ENCODE measurements around the gene INPP4B. TPM values are rescaled to one million over a fixed set of nuclear protein-coding genes. Genes with fewer than 3 reads are reported as not detected.
"Not testable (repeated sequence)": the region's sequence is repeated elsewhere in the genome, so short reads cannot be mapped to it uniquely, and the experiment has no call there.

INPP4B gene
- total RNA-seq, 2 experiments from 2014 or later: 35.4 to 43.0 TPM

- ATAC-seq (ENCODE audit: low read depth) (no peak), DNase-seq (no peak)
- H3K27me3 Mint-ChIP-seq: no peaks in the 10 kb centered on the region
- no peak overlapping the region for H3K27ac Mint-ChIP-seq
- H3K36me3 Mint-ChIP-seq: no peaks in the 10 kb centered on the region
- POLR2A ChIA-PET: no interaction called here
- H3K4me1 Mint-ChIP-seq: peaks cover 15% of the 10 kb centered on the region
- no peak overlapping the region for H3K4me3 Mint-ChIP-seq
- H3K9me3 Mint-ChIP-seq: no peaks in the 10 kb centered on the region
Observed at GRCh38 chr4:142813388-142813787, 32.7 kb downstream of the INPP4B start.

- ATAC-seq (ENCODE audit: low read depth): no peak
- no peaks in the 10 kb centered on the region for H3K36me3 Mint-ChIP-seq
- peaks cover 4% of the 10 kb centered on the region for H3K4me1 Mint-ChIP-seq
- H3K27me3 Mint-ChIP-seq: no peaks in the 10 kb centered on the region
- POLR2A ChIA-PET: no interaction called here
- H3K9me3 Mint-ChIP-seq: no peaks in the 10 kb centered on the region
- DNase-seq: no peak
- H3K4me3 Mint-ChIP-seq: no peak overlapping the region
- no peak overlapping the region for H3K27ac Mint-ChIP-seq
Observed at GRCh38 chr4:142812091-142812490, 34.0 kb downstream of the INPP4B start.

- H3K4me3 Mint-ChIP-seq: no peak overlapping the region
- no peak overlapping the region for H3K27ac Mint-ChIP-seq
- H3K4me1 Mint-ChIP-seq: peaks cover 4% of the 10 kb centered on the region
- no peaks in the 10 kb centered on the region for H3K9me3 Mint-ChIP-seq
- no peak for ATAC-seq (ENCODE audit: low read depth)
- no peaks in the 10 kb centered on the region for H3K36me3 Mint-ChIP-seq
- POLR2A ChIA-PET: no interaction called here
- no peak for DNase-seq
- H3K27me3 Mint-ChIP-seq: no peaks in the 10 kb centered on the region
Observed at GRCh38 chr4:142811034-142811433, 35.1 kb downstream of the INPP4B start.

- ATAC-seq (ENCODE audit: low read depth) (no peak), DNase-seq (no peak)
- H3K4me1 Mint-ChIP-seq: no peaks in the 10 kb centered on the region
- no peaks in the 10 kb centered on the region for H3K9me3 Mint-ChIP-seq
- H3K36me3 Mint-ChIP-seq: no peaks in the 10 kb centered on the region
- POLR2A ChIA-PET: no interaction called here
- no peaks in the 10 kb centered on the region for H3K27me3 Mint-ChIP-seq
- H3K4me3 Mint-ChIP-seq: no peak overlapping the region
- H3K27ac Mint-ChIP-seq: no peak overlapping the region
Observed at GRCh38 chr4:142809559-142809958, 36.5 kb downstream of the INPP4B start.

- H3K27ac Mint-ChIP-seq; DNase-seq; ATAC-seq (ENCODE audit: low read depth); POLR2A ChIA-PET; H3K9me3 Mint-ChIP-seq; H3K4me3 Mint-ChIP-seq; H3K27me3 Mint-ChIP-seq: not testable (repeated sequence)
- Mint-ChIP-seq H3K4me1 (peaks cover 17% of the 10 kb centered on the region), H3K36me3 (peaks cover 11% of the 10 kb centered on the region)
Observed at GRCh38 chr4:142803879-142804278, 42.2 kb downstream of the INPP4B start.

GRCh38 chr4:142801966-142802365 is 44.1 kb downstream of the INPP4B start:
- POLR2A ChIA-PET: no interaction called here
- Mint-ChIP-seq H3K27me3 (peaks cover under 1% of the 10 kb centered on the region), H3K36me3 (peaks cover 11% of the 10 kb centered on the region), H3K9me3 (peaks cover 1% of the 10 kb centered on the region), H3K4me3 (peak overlapping the region; percentile 60), H3K27ac (peak overlapping the region; percentile 51), H3K4me1 (peaks cover 17% of the 10 kb centered on the region)
- DNase-seq (no peak), ATAC-seq (ENCODE audit: low read depth) (peak; percentile 96)

GRCh38 chr4:142781114-142781513 is 65.0 kb downstream of the INPP4B start:
- POLR2A ChIA-PET: no interaction called here
- H3K36me3 Mint-ChIP-seq: no peaks in the 10 kb centered on the region
- H3K9me3 Mint-ChIP-seq: peaks cover 3% of the 10 kb centered on the region
- no peak overlapping the region for H3K4me3 Mint-ChIP-seq
- no peak overlapping the region for H3K27ac Mint-ChIP-seq
- H3K4me1 Mint-ChIP-seq: peaks cover 1% of the 10 kb centered on the region
- ATAC-seq (ENCODE audit: low read depth) (no peak), DNase-seq (no peak)
- peaks cover 2% of the 10 kb centered on the region for H3K27me3 Mint-ChIP-seq

- Mint-ChIP-seq H3K27ac (no peak overlapping the region), H3K4me3 (no peak overlapping the region), H3K9me3 (peaks cover 3% of the 10 kb centered on the region), H3K36me3 (no peaks in the 10 kb centered on the region), H3K27me3 (peaks cover 2% of the 10 kb centered on the region), H3K4me1 (peaks cover 4% of the 10 kb centered on the region)
- no peak for ATAC-seq (ENCODE audit: low read depth)
- POLR2A ChIA-PET: no interaction called here
- no peak for DNase-seq
Observed at GRCh38 chr4:142778900-142779299, 67.2 kb downstream of the INPP4B start.

GRCh38 chr4:142778430-142778829 is 67.7 kb downstream of the INPP4B start:
- POLR2A ChIA-PET: no interaction called here
- H3K9me3 Mint-ChIP-seq: peaks cover 3% of the 10 kb centered on the region
- peaks cover 4% of the 10 kb centered on the region for H3K4me1 Mint-ChIP-seq
- H3K27me3 Mint-ChIP-seq: peaks cover 2% of the 10 kb centered on the region
- H3K4me3 Mint-ChIP-seq: no peak overlapping the region
- no peak overlapping the region for H3K27ac Mint-ChIP-seq
- DNase-seq (no peak), ATAC-seq (ENCODE audit: low read depth) (no peak)
- H3K36me3 Mint-ChIP-seq: no peaks in the 10 kb centered on the region

GRCh38 chr4:142777045-142777743 is 68.9 kb downstream of the INPP4B start:
- no peak for ATAC-seq (ENCODE audit: low read depth)
- Mint-ChIP-seq H3K4me3 (no peak overlapping the region), H3K36me3 (no peaks in the 10 kb centered on the region), H3K27me3 (peaks cover 2% of the 10 kb centered on the region), H3K9me3 (peaks cover 3% of the 10 kb centered on the region), H3K4me1 (peaks cover 4% of the 10 kb centered on the region), H3K27ac (no peak overlapping the region)
- no peak for DNase-seq
- POLR2A ChIA-PET: no interaction called here

- no peaks in the 10 kb centered on the region for H3K9me3 Mint-ChIP-seq
- no peak for DNase-seq
- H3K4me1 Mint-ChIP-seq: peaks cover 4% of the 10 kb centered on the region
- ATAC-seq (ENCODE audit: low read depth): no peak
- H3K27ac Mint-ChIP-seq: no peak overlapping the region
- POLR2A ChIA-PET: no interaction called here
- no peak overlapping the region for H3K4me3 Mint-ChIP-seq
- peaks cover 2% of the 10 kb centered on the region for H3K27me3 Mint-ChIP-seq
- peaks cover 2% of the 10 kb centered on the region for H3K36me3 Mint-ChIP-seq
Observed at GRCh38 chr4:142776026-142776425, 70.1 kb downstream of the INPP4B start.

- peaks cover 4% of the 10 kb centered on the region for H3K4me1 Mint-ChIP-seq
- no peaks in the 10 kb centered on the region for H3K27me3 Mint-ChIP-seq
Observed at GRCh38 chr4:142773505-142773904, 72.6 kb downstream of the INPP4B start.

GRCh38 chr4:142762280-142762679 is 83.8 kb downstream of the INPP4B start:
- no peaks in the 10 kb centered on the region for H3K36me3 Mint-ChIP-seq
- no peaks in the 10 kb centered on the region for H3K27me3 Mint-ChIP-seq
- POLR2A ChIA-PET: no interaction called here
- H3K9me3 Mint-ChIP-seq: peaks cover 2% of the 10 kb centered on the region
- ATAC-seq (ENCODE audit: low read depth) (no peak), DNase-seq (no peak)
- H3K4me3 Mint-ChIP-seq: no peak overlapping the region
- H3K4me1 Mint-ChIP-seq: no peaks in the 10 kb centered on the region
- no peak overlapping the region for H3K27ac Mint-ChIP-seq

More at GRCh38 chr4:142773505-142773904, 72.6 kb downstream of the INPP4B start:
- Mint-ChIP-seq H3K9me3 (peaks cover 2% of the 10 kb centered on the region), H3K4me3 (no peak overlapping the region), H3K36me3 (peaks cover 2% of the 10 kb centered on the region), H3K27ac (no peak overlapping the region)
- DNase-seq: no peak
- POLR2A ChIA-PET: no interaction called here
- ATAC-seq (ENCODE audit: low read depth): no peak

GRCh38 chr4:142752202-142752786 is 93.8 kb downstream of the INPP4B start:
- Mint-ChIP-seq H3K27ac (no peak overlapping the region), H3K4me1 (no peaks in the 10 kb centered on the region), H3K36me3 (no peaks in the 10 kb centered on the region), H3K4me3 (no peak overlapping the region), H3K27me3 (no peaks in the 10 kb centered on the region), H3K9me3 (no peaks in the 10 kb centered on the region)
- DNase-seq (no peak), ATAC-seq (ENCODE audit: low read depth) (no peak)
- POLR2A ChIA-PET: no interaction called here

All from activated naive CD8-positive, alpha-beta T cell treated with anti-CD3 and anti-CD28 coated beads, Interleukin-2, amount 10 ng/mL, durations not matched to agents 7 days and 5 days (primary cell).